ENCODE results near the gene CDK19.
"Not testable (repeated sequence)": the region's sequence is repeated elsewhere in the genome, so short reads cannot be mapped to it uniquely, and the experiment has no call there.

The CDK19 gene

DNA sequence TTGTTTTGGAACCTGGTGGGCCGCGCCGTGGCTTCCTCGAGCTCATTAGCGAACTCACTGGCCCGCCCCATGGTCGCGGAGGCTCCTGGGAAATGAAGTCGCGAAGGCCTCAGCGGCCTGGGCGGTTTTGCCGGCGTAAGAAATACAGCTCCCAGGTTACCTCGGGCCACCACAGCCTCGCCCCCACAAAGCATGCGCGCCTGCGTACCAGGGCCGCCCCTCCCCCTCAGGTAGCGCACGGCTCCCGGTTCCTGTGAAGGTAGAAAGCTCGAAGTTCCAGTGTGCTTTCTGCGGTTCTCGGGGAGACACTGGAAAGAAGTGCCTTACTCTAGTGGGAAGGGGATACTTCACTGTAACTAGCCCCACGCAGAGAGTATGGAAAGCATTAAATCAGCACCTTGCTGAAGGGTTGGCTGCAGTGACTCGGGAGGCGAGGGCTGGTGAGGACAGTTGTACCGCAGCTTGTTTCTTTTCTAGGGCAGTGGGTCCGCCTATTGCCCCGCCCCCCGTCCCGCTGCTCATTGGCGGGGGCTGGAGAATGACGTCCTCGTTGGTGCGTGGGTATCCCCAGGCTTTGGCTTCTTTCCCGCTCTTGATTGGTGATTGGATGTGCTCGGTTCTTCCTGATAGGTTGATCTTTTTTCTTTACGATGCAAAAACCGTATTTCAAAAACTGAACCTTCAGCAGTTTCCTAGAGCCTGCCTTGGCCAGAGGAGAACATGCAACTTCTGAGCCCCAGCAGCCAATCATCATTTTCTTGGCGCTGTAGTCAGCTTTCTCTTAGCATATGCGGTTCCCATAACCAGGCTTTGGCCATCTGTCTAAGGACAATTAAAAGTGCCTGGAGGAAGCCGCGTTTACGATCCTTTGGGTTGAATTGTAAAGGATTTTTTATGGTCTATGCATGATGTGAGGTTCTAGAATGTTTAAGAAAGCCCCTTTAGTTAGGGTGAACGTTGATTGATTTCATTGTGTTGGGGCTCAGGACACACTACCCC, at the start of gene CDK19:
TSS of gene CDK19 (minus strand) at position 59 of the 999 bp plus-strand sequence. CDS start 333 bp downstream, outside the sequence.
- DNase-seq: peak; percentile 99

DNA sequence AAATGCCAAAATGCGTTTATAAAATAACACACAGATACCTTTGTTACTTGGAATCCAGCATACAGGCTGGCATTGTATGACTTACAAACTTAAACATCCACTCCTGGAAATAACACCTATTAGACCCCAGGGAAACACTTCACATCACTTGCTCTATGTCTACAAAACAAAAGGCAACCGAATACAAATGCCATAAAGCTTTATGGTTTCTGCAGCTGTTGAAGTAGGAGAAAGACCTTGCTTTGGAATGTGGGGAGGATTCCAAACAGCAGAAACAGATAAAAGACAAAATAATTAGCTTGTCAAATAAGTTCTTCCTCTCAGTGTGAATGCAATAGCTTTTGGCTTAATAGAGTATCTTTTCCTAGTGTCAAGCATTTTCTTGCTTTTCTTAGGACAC, 49.6 kb upstream of the CDK19 start:
- no peak for DNase-seq

DNA sequence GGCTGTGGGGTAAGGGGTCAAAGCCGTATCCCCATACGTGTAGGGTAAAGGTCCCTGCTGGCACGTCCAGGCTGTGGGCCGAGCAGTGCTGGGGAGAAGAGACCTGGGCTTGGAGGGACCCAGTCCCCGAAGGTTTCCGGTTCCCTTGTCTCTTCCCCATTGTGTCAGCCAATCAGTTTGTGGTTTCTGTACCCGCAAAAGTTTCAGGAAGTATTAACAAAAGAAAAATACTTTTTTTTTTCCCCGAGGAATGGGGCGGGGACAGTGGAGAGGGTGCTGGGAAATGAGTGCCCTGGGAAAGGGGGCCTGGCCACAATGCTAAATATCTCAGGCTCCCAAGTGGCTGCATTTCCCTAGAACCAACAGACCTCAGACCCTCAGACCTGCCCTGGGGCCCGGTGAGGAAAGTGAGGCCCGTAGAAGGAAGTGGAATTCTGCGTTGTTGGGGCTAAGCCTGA, 44.1 kb upstream of the CDK19 start:
- DNase-seq: no peak

DNA sequence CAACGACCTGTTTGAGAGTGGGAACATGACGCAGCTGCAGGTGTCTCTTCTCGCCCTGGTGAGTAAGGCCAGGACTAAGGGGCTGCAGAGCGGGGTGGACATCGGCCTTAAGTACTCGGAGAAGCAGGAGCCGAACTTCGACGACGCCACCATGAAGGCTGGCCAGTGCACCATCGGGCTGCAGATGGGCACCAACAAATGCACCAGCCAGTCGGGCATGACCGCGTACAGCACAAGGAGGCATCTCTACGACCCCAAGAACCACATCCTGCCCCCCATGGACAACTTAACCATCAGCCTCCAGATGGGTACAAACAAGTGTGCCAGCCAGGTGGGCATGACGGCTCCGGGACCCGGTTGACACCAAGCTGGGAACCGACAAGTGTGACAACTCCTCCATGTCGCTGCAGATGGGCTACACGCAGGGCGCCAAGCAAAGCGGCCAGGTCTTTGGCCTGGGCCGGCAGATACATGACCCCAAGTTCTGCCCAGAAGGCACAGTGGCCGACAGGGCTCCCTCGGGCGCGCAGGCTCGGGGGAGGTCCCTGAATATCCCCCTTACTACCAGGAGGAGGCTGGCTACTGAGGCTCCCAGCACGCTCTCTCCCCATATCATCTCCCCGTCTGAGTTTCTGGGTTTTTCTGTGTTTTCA, 43.4 kb upstream of the CDK19 start:
- DNase-seq: no peak

DNA sequence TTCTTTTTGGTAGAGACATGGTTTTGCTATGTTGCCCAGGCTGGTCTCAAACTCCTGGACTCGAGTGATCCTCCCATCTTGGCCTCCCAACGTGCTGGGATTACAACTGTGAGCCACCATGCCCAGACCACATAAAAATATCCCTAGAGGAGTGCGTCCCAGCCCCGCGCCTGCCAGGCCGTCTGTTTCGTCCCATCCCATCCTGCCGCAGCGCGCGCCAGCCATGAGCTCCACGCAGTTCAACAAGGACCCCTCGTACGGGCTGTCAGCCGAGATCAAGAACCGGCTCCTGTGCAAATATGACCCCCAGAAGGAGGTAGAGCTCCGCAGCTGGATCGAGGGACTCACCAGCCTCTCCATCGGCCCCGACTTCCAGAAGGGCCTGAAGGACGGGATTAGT, 42.7 kb upstream of the CDK19 start:
- no peak for DNase-seq

DNA sequence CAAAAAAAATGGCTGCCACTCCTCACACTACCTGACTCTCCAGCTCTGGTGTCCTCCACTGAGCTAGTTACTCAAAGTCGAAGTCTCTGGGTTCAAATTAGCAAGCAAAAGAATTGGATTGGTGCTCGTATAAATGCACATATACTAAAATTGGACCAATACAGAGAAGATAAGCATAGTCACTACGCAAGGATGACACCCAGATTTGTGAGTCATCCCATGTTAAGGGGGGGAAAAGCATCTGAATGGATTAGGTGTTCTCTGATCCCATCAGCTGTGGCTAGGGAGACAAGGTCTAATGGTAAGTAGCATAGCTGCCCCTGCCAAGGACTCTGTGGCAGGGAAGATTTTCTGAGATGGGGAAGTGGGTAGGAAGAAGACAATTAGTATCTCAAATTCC, 41.0 kb upstream of the CDK19 start:
- DNase-seq: peak; percentile 55

DNA sequence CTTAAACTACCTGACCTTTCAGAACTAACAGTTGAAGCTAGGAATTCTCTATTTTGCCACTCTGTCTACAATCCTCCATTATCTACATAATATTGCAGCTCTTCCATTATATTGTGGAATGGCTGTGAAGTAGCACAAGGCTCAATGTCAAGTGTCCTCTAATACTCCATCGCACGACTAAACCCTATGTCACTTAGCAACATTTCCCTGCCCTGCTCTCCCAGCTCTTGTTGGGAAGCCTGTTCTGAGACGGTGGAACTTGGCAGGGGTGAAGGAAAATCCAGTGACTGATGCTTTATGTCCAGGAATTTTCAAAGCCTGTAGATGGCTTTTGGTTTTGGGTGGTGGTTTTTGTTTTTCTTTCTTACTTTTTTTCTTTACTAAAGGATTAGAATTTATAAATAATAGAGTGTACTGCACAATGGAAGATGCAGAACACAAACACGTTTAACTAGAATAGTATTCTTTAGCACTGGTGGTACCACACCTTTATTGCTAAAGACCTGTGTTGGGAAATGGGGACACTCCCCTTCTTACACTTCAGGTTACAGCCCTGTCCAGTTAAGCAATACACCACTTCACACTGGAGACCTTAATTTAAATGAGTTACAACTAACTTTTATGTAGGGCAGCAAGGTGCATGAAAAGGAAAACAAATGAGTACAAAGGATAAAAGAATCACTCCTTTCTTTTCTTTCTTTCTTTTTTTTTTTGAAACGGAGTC, 38.6 kb upstream of the CDK19 start:
- DNase-seq: no peak

DNA sequence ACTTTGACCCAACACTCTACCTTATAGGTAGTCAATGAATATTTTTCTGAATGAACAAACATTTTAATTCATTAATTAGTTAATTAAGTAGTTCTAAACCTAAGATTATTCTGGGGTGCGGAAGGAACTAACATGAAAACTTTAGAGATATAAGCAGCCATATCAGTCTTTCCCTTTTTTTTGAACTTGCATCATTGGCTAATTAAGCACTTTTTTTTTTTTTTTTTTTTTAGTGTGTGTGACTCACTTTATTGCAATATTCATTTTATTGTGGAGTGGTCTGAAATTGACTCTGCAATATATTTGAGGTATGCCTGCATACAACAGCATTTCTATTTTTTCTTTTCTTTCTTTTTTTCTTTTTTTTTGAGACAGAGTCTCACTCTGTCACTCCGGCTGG, 37.5 kb upstream of the CDK19 start:
- DNase-seq: no peak

DNA sequence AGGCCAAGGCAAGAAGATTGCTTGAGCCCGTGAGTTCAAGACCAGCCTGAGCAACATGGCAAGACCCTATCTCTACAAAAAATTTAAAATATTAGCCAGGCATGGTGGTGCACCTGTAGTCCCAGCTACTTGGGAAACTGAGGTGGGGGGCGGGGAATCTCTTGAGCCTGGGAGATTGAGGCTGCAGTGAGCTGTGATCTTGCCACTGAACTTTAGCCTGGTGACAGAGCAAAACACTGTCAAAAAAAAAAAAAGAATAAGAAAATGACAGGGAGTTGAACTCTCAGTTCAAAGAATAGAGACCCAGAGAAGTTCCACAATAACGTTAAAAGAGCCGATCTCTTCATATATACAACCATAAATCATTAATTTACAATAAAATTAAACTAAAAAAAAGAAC, 34.5 kb upstream of the CDK19 start:
- DNase-seq: no peak

DNA sequence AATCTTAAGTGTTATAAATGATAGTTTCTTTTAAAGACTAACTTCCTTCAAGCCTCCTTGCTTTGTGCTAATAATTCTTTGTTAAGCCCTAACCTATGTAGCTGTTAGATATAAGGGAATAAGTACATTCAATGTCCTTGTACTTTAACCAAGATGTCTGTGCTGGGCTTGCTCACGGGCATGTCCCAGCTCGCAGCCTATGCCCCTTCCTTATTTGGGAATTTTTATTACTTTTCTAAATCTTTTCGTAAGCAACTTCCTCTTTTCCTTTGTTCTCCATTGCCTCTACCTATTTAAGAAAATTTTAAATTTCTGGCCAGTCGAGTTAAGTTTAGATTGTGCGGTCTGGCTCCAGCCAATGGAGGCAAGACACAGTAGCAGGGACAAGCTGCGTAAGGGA, 26.0 kb upstream of the CDK19 start:
- no peak for DNase-seq

DNA sequence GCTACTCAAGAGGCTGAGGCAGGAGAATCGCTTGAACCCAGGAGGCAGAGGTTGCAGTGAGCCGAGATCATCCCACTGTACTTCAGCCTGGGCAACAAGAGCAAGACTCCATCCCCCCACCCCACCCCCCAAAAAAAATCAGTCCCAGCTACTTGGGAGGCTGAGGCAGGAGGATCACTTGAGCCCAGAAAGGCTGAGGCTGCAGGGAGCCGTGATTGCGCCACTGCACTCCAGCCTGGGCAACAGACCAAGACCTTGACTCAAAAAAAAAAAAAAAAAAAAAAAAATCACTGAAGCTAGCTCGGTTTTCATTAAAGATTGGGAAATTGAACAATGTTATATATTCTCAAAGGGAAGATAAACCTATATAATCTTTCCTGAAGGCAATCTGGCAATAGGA, 20.5 kb upstream of the CDK19 start:
- not testable (repeated sequence) for DNase-seq

DNA sequence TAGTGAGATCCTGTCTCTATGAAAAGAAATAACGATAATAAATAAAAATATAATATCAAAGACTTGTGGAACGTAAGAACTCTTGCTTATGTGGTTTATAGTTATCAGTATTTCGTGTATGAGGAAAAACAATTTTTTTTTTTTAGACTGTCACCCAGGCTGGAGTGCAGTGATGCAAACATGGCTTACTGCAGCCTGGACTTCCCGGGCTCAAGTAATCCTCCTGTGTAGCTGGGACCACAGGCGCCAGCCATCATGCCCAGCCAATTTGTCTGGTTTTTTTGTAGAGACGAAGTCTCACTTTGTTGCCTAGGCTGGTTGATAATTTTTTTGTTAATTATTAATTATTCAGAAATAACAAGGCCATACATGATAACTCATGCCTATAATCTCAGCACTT, 18.6 kb upstream of the CDK19 start:
- no peak for DNase-seq

DNA sequence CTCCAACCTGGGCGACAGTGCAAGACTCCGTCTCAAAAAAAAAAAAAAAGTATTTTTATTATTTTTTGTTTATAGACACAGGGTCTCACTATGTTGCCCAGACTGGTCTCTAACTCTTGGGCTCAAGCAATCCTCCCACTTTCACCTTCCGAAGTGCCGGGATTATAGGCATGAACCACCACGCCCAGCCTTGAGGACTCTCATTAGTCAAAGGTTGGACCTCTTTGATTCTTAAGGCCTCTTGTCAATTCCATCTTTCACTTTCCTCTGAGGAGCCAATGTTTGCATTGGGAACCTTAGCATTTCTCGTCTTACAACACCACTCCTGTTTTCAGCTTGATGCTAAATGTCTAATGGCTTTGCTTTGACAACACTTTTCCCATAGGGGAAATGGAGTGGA, 16.1 kb upstream of the CDK19 start:
- no peak for DNase-seq

DNA sequence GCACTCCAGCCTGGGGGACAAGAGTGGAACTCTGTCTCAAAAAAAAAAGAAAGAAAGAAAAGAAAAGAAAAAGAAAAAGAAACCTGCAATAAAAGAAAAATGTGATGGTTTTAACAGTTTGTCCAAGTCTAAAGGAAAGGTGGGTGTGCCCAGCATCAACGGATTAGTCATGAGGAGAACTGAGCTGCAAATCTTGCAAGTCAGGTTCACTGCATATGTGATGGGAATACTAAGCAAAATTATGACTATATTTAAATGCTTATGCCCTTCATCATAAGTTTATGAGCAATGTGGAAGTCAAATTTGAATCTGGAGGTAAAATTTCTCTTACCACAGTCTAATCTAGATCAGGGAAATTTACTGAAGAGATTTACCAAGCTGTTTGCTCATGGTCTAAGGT, 13.1 kb upstream of the CDK19 start:
- DNase-seq: no peak

DNA sequence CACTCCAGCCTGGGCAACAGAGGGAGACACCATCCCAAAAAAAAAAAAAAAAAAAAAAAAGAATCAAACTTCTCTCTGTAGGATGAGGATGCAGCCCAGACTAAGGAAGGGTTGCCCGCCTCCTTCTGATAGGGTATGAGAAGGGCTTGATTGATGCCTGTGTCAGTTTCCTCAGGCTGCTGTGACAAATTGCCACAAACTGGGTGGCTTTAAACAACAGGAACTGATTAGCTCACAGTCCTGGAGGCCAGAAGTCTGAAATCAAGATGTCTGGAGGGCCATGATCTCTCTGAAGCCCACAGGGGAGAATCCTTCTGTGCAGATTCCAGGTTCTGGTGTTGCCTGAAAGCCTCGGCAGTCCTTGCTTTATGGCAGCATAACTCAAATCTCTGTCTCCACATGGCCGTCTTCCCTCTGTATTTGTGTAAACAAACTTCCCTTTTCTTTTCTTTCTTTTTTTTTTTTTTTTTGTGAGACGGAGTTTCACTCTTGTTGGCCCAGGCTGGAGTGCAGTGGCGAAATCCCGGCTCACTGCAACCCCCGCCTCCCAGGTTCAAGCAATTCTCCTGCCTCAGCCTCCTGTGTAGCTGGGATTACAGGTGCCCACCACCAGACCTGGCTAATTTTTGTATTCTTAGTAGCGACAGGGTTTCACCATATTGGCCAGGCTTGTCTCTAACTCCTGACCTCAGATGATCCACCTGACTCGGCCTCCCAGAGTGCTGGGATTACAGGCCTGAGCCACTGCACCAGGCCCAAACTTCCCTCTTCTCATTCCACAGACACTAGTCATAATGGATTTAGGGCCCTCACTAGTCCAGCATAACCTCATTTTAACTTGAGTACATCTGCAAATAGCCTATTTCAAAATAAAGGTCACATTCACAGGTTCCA, 11.2 kb upstream of the CDK19 start:
- no peak for DNase-seq

DNA sequence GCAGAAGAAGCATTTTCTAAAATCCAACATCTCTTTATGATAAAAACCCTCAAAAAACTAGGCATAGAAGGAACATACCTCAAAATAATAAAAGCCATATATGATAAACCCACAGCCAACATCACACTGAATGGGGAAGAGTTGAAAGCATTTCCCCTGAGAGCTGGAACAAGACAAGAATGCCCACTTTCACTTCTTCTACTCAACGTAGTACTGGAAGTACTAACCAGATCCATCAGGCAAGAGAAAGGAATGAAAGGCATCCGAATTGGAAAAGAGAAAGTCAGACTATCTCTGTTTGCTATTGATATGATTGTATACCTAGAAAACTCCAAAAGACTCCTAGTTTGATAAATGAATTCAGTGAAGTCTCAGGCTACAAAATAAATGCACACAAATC, 7.9 kb upstream of the CDK19 start:
- DNase-seq: no peak

DNA sequence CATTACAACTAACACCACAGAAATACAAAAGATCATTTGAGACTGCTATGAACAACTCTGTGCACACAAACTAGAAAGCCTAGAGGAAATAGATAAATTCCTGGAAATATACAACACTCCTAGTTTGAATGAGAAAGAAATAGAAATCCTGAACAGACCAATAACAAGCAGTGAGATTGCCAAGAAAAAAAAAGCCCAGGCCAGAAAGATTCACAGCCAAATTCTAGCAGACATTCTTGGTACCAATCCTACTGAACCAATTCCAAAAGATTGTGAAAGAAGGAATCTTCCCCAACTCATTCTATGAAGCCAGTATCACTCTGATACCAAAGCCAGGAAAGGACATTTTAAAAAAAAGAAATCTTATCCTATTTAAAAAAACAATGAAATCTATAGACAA, 7.0 kb upstream of the CDK19 start:
- DNase-seq: no peak

DNA sequence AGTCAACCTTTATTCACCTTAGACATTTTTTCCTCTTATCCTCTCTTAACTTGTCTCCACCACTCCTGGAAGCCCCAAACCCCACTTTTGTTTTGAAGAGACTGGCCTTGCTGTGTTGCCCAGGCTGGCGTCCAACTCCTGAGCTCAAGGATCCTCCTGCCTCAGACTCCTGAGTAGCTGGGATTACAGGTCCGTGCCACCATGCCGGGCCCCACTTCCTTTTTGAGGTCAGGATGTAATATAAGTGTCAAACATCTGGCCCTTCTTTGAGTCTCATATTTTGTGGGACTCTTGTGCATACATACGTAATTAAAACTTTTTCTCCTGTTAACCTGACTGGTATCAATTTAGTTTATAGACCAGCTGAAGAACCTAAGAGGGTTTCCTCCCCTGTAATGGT, 1.4 kb upstream of the CDK19 start:
- DNase-seq: peak; percentile 16

DNA sequence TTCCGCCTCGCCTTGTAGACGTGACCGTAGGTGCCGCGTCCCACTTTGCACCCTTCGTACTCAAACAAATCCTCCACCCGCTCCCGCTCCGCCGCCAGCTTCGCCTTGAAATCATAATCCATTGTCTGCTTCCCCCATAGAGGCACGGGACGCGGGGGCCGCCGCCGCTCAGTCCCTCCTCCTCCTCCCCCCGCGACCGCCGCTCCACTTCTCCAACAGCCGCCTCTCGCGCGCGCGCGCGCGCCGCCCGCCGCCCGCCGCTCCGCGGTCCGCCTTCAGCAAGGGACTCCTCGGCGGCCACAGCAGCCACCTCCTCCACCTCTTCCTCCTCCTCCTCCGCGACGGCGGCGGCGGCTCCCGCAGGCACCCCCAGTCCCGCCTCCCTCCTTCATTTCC, 256 bp downstream of the CDK19 start:
- no peak for DNase-seq

DNA sequence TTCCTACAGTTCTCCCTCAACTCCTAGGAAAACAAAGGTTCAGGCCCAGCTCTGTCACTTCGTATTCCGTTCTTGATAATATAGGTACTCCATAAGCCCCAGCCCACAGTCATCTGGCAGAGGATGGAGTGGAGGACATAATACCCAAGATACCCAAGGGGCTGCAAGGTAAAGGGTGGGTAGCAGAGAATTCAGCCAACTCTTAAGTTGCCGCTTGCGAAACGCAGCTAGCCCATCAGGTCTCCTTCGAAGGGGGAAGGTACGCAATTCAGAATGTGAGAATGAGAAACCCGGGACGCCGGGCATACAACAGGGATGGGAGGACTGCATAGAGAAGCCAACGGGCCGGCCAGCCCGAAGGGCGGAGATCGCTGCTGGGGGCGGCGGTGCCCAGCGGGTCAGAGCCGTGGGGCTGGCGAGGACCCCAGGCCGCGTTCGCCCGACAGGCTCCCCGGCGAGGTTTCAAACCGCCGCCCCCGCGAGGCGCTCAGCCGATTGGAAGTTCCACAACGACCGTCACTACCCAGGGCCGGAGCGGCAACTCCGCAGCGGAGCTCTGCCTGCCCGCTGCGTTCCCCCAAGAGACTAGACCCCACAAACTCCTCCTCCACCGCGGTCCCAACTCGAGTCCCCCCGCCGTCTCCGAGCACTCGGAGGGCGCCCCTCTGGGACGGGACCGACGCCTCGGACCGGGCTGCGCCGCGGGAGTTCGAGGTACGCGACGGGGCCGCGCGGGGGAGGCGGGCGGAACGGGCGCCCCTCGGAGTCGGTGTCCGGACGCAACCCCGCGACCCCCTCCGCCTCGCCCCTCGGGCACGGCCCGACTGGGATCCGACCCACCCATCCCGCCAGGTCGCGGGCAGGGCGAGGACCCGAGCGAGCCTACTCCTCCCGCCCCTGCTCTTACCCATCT, 911 bp downstream of the CDK19 start:
- peak; percentile 64 for DNase-seq
